ENCODE measurements around the gene LDB3.

Gene LDB3

GRCh38 chr10:86646933-86647332, 21.4 kb upstream of the LDB3 start:
- TF ChIP-seq CTCF (conservative IDR thresholded peaks at IDR 0.05; ENCODE audit: control insufficient read depth, insufficient read depth, low read depth, low read length) = no peak
- DNase-seq (ENCODE audit: low read depth) = no peak
- no peak overlapping the region for H3K4me3 ChIP-seq (ENCODE audit: control insufficient read depth, low read depth, low read length)

- no peak for TF ChIP-seq CTCF (conservative IDR thresholded peaks at IDR 0.05; ENCODE audit: control insufficient read depth, insufficient read depth, low read depth, low read length)
- DNase-seq (ENCODE audit: low read depth) = no peak
- H3K4me3 ChIP-seq (ENCODE audit: control insufficient read depth, low read depth, low read length) = no peak overlapping the region
Observed at GRCh38 chr10:86647773-86648703, 20.3 kb upstream of the LDB3 start.

GRCh38 chr10:86648704-86649427, 19.4 kb upstream of the LDB3 start:
- peak; percentile 88 for DNase-seq (ENCODE audit: low read depth)
- no peak for TF ChIP-seq CTCF (conservative IDR thresholded peaks at IDR 0.05; ENCODE audit: control insufficient read depth, insufficient read depth, low read depth, low read length)
- no peak overlapping the region for H3K4me3 ChIP-seq (ENCODE audit: control insufficient read depth, low read depth, low read length)

GRCh38 chr10:86649471-86650150, 18.7 kb upstream of the LDB3 start:
- no peak for TF ChIP-seq CTCF (conservative IDR thresholded peaks at IDR 0.05; ENCODE audit: control insufficient read depth, insufficient read depth, low read depth, low read length)
- DNase-seq (ENCODE audit: low read depth) = no peak
- H3K4me3 ChIP-seq (ENCODE audit: control insufficient read depth, low read depth, low read length) = no peak overlapping the region

- no peak for TF ChIP-seq CTCF (conservative IDR thresholded peaks at IDR 0.05; ENCODE audit: control insufficient read depth, insufficient read depth, low read depth, low read length)
- H3K4me3 ChIP-seq (ENCODE audit: control insufficient read depth, low read depth, low read length) = no peak overlapping the region
- no peak for DNase-seq (ENCODE audit: low read depth)
Observed at GRCh38 chr10:86650151-86650550, 18.2 kb upstream of the LDB3 start.

- no peak for TF ChIP-seq CTCF (conservative IDR thresholded peaks at IDR 0.05; ENCODE audit: control insufficient read depth, insufficient read depth, low read depth, low read length)
- no peak overlapping the region for H3K4me3 ChIP-seq (ENCODE audit: control insufficient read depth, low read depth, low read length)
Observed at GRCh38 chr10:86651021-86651471, 17.3 kb upstream of the LDB3 start.

More at GRCh38 chr10:86651021-86651471, 17.3 kb upstream of the LDB3 start:
- no peak for DNase-seq (ENCODE audit: low read depth)

Measured in fibroblast of mammary gland (primary cell).